Measurements from ENCODE around the gene ATG9B. TPM values are rescaled to one million over a fixed set of nuclear protein-coding genes. Genes with fewer than 3 reads are reported as not detected.
A peak's percentile ranks its signal among the peaks of the same experiment; 100 is the strongest.

Gene ATG9B
- total and polyA plus RNA-seq, 2 of the 13 experiments (the other 11 are each of a cell fraction or from before 2014, with no cell fraction given) = 0.24 TPM; not detected in 1

DNA sequence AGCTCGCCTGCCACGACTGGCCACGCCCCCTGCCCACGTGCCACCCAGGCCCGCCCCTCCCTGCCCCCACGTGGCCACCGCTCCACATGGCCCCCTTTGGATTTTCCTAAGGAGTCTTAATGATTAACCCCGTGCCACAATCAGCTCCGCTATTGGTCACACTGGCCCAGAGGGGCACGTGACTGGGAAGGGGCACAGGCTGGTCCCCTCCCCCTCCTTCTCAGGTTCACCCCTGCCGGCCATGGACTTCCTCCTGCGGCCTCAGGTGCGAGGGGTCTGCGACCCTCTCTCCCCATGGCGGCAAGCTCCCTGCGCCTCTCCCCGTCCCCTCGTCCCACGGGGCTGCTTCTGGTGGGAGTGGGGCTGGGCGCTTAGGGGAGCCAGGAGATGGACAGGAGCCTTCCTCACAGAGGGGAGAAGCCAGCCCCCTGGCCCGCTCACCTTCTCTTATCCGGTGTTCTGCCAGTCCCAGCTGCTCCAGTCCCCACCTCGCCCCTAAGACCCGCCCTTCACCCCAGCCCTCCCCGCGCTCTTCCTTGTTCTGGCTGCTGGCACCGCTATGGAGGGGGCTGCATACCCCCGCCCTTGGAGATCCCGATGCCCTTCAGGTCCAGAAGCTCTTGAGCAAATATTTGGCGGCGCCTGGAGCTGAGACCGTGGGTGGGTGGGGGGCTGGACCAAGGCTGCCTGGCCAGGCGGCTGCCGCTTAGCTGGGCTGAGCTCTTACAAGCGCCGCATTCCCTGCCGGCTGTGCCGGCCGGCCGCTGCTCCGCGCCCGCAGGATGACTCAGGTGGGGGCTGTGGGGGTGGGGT, 38.3 kb upstream of the ATG9B start (continued):
- TF ChIP-seq HOXA3 (CRISPR knock-in tag; IDR thresholded peaks at IDR 0.05) (peak; percentile 42; the same call in 1 of the 2 replicates), HNRNPL (IDR thresholded peaks at IDR 0.05; ENCODE audit: low read depth, low read length) (peak; percentile 92), TRIM24 (CRISPR knock-in tag; IDR thresholded peaks at IDR 0.05) (no peak), JUND (CRISPR knock-in tag; IDR thresholded peaks at IDR 0.05) (no peak), ZNF550 (CRISPR knock-in tag; IDR thresholded peaks at IDR 0.05; ENCODE audit: borderline replicate concordance) (no peak), SIN3B (IDR thresholded peaks at IDR 0.05; ENCODE audit: low read length) (no peak), SPEN (CRISPR knock-in tag; IDR thresholded peaks at IDR 0.05; ENCODE audit: low read depth) (peak; percentile 16; the same call in 1 of the 2 replicates), ZNF776 (CRISPR knock-in tag; IDR thresholded peaks at IDR 0.05) (no peak), AKAP8 (CRISPR knock-in tag; IDR thresholded peaks at IDR 0.05) (0 out of 2 replicates have a peak, but pooled peaks have one; percentile 72), FOXA1 (IDR thresholded peaks at IDR 0.05) (no peak), FOXA1 (CRISPR knock-in tag; IDR thresholded peaks at IDR 0.05) (peak; percentile 7; the same call in 1 of the 2 replicates), SMARCC2 (IDR thresholded peaks at IDR 0.05) (no peak), ZNF747 (CRISPR knock-in tag; IDR thresholded peaks at IDR 0.05; ENCODE audit: borderline replicate concordance) (no peak), ZNF496 (CRISPR knock-in tag; IDR thresholded peaks at IDR 0.05; ENCODE audit: insufficient replicate concordance) (no peak), ZNF678 (CRISPR knock-in tag; IDR thresholded peaks at IDR 0.05) (no peak), MAFK (conservative IDR thresholded peaks at IDR 0.05 in 1 of 2, IDR thresholded peaks at IDR 0.05 in 1 of 2; ENCODE audit: low read length in 2 of 2) (no peak), EP300 (IDR thresholded peaks at IDR 0.05; ENCODE audit: low read depth in 2 of 2, low read length in 2 of 2) (peak in 1 of 2 experiments; percentile 29; a peak in 1 of 4 replicates), EP300 (CRISPR knock-in tag; IDR thresholded peaks at IDR 0.05; ENCODE audit: borderline replicate concordance) (no peak), YEATS2 (CRISPR knock-in tag; IDR thresholded peaks at IDR 0.05; ENCODE audit: borderline replicate concordance) (0 out of 2 replicates have a peak, but pooled peaks have one; percentile 28), ZNF670 (CRISPR knock-in tag; IDR thresholded peaks at IDR 0.05; ENCODE audit: borderline replicate concordance) (no peak)
- TF ChIP-seq, protein P1, sequence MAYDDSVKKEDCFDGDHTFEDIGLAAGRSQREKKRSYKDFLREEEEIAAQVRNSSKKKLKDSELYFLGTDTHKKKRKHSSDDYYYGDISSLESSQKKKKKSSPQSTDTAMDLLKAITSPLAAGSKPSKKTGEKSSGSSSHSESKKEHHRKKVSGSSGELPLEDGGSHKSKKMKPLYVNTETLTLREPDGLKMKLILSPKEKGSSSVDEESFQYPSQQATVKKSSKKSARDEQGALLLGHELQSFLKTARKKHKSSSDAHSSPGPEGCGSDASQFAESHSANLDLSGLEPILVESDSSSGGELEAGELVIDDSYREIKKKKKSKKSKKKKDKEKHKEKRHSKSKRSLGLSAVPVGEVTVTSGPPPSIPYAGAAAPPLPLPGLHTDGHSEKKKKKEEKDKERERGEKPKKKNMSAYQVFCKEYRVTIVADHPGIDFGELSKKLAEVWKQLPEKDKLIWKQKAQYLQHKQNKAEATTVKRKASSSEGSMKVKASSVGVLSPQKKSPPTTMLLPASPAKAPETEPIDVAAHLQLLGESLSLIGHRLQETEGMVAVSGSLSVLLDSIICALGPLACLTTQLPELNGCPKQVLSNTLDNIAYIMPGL (CRISPR knock-in tag; IDR thresholded peaks at IDR 0.05; ENCODE audit: borderline replicate concordance in 1 of 2, low read depth in 1 of 2) = peak in 1 of 2 experiments; percentile 25; a peak in 3 of 4 replicates
- TF ChIP-seq, protein P2, sequence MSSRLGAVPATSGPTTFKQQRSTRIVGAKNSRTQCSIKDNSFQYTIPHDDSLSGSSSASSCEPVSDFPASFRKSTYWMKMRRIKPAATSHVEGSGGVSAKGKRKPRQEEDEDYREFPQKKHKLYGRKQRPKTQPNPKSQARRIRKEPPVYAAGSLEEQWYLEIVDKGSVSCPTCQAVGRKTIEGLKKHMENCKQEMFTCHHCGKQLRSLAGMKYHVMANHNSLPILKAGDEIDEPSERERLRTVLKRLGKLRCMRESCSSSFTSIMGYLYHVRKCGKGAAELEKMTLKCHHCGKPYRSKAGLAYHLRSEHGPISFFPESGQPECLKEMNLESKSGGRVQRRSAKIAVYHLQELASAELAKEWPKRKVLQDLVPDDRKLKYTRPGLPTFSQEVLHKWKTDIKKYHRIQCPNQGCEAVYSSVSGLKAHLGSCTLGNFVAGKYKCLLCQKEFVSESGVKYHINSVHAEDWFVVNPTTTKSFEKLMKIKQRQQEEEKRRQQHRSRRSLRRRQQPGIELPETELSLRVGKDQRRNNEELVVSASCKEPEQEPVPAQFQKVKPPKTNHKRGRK (CRISPR knock-in tag; IDR thresholded peaks at IDR 0.05) = no peak
- TF ChIP-seq, protein P3, sequence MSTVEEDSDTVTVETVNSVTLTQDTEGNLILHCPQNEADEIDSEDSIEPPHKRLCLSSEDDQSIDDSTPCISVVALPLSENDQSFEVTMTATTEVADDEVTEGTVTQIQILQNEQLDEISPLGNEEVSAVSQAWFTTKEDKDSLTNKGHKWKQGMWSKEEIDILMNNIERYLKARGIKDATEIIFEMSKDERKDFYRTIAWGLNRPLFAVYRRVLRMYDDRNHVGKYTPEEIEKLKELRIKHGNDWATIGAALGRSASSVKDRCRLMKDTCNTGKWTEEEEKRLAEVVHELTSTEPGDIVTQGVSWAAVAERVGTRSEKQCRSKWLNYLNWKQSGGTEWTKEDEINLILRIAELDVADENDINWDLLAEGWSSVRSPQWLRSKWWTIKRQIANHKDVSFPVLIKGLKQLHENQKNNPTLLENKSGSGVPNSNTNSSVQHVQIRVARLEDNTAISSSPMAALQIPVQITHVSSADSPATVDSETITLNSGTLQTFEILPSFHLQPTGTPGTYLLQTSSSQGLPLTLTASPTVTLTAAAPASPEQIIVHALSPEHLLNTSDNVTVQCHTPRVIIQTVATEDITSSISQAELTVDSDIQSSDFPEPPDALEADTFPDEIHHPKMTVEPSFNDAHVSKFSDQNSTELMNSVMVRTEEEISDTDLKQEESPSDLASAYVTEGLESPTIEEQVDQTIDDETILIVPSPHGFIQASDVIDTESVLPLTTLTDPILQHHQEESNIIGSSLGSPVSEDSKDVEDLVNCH (CRISPR knock-in tag; IDR thresholded peaks at IDR 0.05) = no peak
- TF ChIP-seq, protein P4, sequence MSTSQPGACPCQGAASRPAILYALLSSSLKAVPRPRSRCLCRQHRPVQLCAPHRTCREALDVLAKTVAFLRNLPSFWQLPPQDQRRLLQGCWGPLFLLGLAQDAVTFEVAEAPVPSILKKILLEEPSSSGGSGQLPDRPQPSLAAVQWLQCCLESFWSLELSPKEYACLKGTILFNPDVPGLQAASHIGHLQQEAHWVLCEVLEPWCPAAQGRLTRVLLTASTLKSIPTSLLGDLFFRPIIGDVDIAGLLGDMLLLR (CRISPR knock-in tag; IDR thresholded peaks at IDR 0.05) = no peak; the same call in 1 of the 2 replicates
